MM.1S (cell line): ENCODE data around the gene DPP9.
A peak's percentile ranks its signal among the peaks of the same experiment; 100 is the strongest.

Experiments used
- CTCF ChIP-seq: fragments of 300-600 bp; sonication (generic); IDR thresholded peaks from 2 replicates; pipeline ENCODE4 v1.5.1; 2016; ENCODE audit warnings: antibody characterized with exemption, low read length, mixed read lengths
- EZH2 ChIP-seq: fragments of 300-600 bp; sonication (generic); optimal IDR thresholded peaks from 2 replicates; pipeline ENCODE3; 2017; ENCODE audit warnings: low read depth, mild to moderate bottlenecking, antibody characterized with exemption, low read length, mixed read lengths
- EZH2phosphoT487 ChIP-seq: fragments of 300-600 bp; sonication (generic); IDR thresholded peaks from 2 replicates; pipeline ENCODE4 v1.6.1; 2018; ENCODE audit warnings: antibody characterized with exemption, low read length

GRCh38 chr19:4633140-4633967, 90.3 kb downstream of the DPP9 start:
- TF ChIP-seq EZH2 (no peak), CTCF (peak; percentile 95), EZH2phosphoT487 (no peak)
